HepG2 (cell line): ENCODE results near the gene AP4E1. TPM values are rescaled to one million over a fixed set of nuclear protein-coding genes. Genes with fewer than 3 reads are reported as not detected.
A peak's percentile ranks its signal among the peaks of the same experiment; 100 is the strongest.

Experiments used
- ATAC-seq: fragments of 200-7000 bp; cut with Tn5 transposase; 3 replicates; pipeline ENCODE4 v1.9.1; 2020; ENCODE audit warnings: mild to moderate bottlenecking, moderate library complexity
- BruUV-seq: library from RNA; stranded (reverse); fragments of 400-500 nt; replicated peaks from 2 replicates; lab custom pipeline; 2021; lab: Mats Ljungman, UMichigan
- CTCF ChIA-PET: fragments of 300-600 bp; formaldehyde crosslinking; extraction: SDS; loops from one replicate; lab custom pipeline; 2021; ENCODE audit warnings: low total read pairs, inconsistent platforms, low intra/inter-chr PET ratio; lab: Yijun Ruan, JAX
- POLR2A ChIA-PET: fragments of 350-600 bp; sonication (Branson Sonifier 250); formaldehyde crosslinking; loops from one replicate; lab custom pipeline; 2020; ENCODE audit warnings: antibody characterized with exemption, inconsistent platforms; lab: Yijun Ruan, JAX
- DNase-seq: peaks from one replicate; pipeline ENCODE4 v3.0.0-alpha.2; 2015; ENCODE audit warnings: low spot score
- FAIRE-seq: peaks from 3 replicates; lab custom pipeline; 2011; peaks lifted over from hg19 to GRCh38; lab: Jason Lieb, UNC
- H2AFZ ChIP-seq: one replicate; pipeline ENCODE4 v1.6.1; 2011; ENCODE audit warnings: low read length, inconsistent platforms
- H3K27ac ChIP-seq: fragments of 300-600 bp; 3 replicates; pipeline ENCODE4 v1.8.0; 2011; ENCODE audit warnings: mixed run types, mild to moderate bottlenecking, mixed read lengths, low read length, inconsistent platforms; ENCODE audit not compliant: insufficient read depth; ENCODE audit errors: extremely low read length
- H3K27me3 ChIP-seq, 2 experiments: fragments of 200-600 bp in 1 of 2; 2 replicates in 1 of 2; 3 replicates in 1 of 2; pipeline versions ENCODE4 v1.6.0 to v1.8.0; 2011; ENCODE audit warnings: low read length in 2 of 2, mild to moderate bottlenecking in 2 of 2, moderate library complexity in 2 of 2, inconsistent platforms in 1 of 2; ENCODE audit not compliant: insufficient read depth in 2 of 2, control insufficient read depth in 1 of 2
- H3K36me3 ChIP-seq, 2 experiments: fragments of 200-600 bp in 1 of 2; replicated peaks in 1 of 2; 2 replicates in 1 of 2; 3 replicates in 1 of 2; pipeline versions ENCODE4 v1.5.1 to v1.8.0; 2011; ENCODE audit warnings: low read length in 2 of 2, inconsistent platforms in 1 of 2; ENCODE audit not compliant: insufficient read depth in 2 of 2, control insufficient read depth in 1 of 2
- H3K4me1 ChIP-seq: 2 replicates; pipeline ENCODE4 v1.5.1; 2012; ENCODE audit warnings: low read length, inconsistent platforms; ENCODE audit not compliant: insufficient read depth
- H3K4me2 ChIP-seq: 2 replicates; pipeline ENCODE4 v1.6.0; 2011; ENCODE audit warnings: low read depth, low read length, inconsistent platforms
- H3K4me3 ChIP-seq, 3 experiments: fragments of 200-600 bp in 1 of 3; sonication (generic), shearing (Covaris generic) in 1 of 3; replicated peaks in 1 of 3; 2 replicates each; pipeline ENCODE4 v1.5.1; 2011 to 2016; ENCODE audit warnings: low read length in 3 of 3, inconsistent platforms in 2 of 3, low read depth in 2 of 3, mild to moderate bottlenecking in 2 of 3, control low read depth in 1 of 3, mixed read lengths in 1 of 3; ENCODE audit not compliant: insufficient read depth in 1 of 3
- H3K79me2 ChIP-seq: one replicate; pipeline ENCODE4 v1.6.1; 2011; ENCODE audit warnings: low read length, inconsistent platforms; ENCODE audit not compliant: insufficient read depth
- H3K9ac ChIP-seq: 2 replicates; pipeline ENCODE4 v1.6.0; 2011; ENCODE audit warnings: mild to moderate bottlenecking, low read depth, low read length, inconsistent platforms; ENCODE audit not compliant: insufficient read depth
- H3K9me3 ChIP-seq: 2 replicates; pipeline ENCODE4 v1.5.1; 2012; ENCODE audit warnings: mild to moderate bottlenecking, low read length
- H4K20me1 ChIP-seq: 2 replicates; pipeline ENCODE4 v1.6.0; 2011; ENCODE audit warnings: inconsistent platforms, mild to moderate bottlenecking, low read length, moderate library complexity; ENCODE audit not compliant: insufficient read depth
- GRHL1 ChIP-seq: sonication (generic); formaldehyde crosslinking; conservative IDR thresholded peaks from 2 replicates; pipeline ENCODE4 v1.8.0; 2022; ENCODE audit warnings: missing genetic modification reagents
- IKZF1 ChIP-seq: fragments of 450-650 bp; IDR thresholded peaks from 2 replicates; pipeline ENCODE4 v1.7.1; 2016
- MYNN ChIP-seq: sonication (generic); formaldehyde crosslinking; IDR thresholded peaks from 2 replicates; pipeline ENCODE4 v1.4.0; 2020; ENCODE audit warnings: mild to moderate bottlenecking, low read depth, missing genetic modification reagents
- TARDBP ChIP-seq: sonication (generic); formaldehyde crosslinking; IDR thresholded peaks from 2 replicates; pipeline ENCODE4 v1.8.0; 2022; ENCODE audit warnings: mild to moderate bottlenecking, missing genetic modification reagents
- THAP9 ChIP-seq: sonication (generic); formaldehyde crosslinking; IDR thresholded peaks from 2 replicates; pipeline ENCODE4; 2020; ENCODE audit warnings: missing genetic modification reagents, mild to moderate bottlenecking, borderline replicate concordance
- ZC3H13 ChIP-seq: sonication (generic); formaldehyde crosslinking; IDR thresholded peaks from 2 replicates; pipeline ENCODE4 v1.8.1; 2023; ENCODE audit warnings: mild to moderate bottlenecking, missing genetic modification reagents, moderate library complexity
- ZNF354B ChIP-seq: sonication (generic); formaldehyde crosslinking; IDR thresholded peaks from 2 replicates; pipeline ENCODE4 v1.8.0; 2022; ENCODE audit warnings: mild to moderate bottlenecking, missing genetic modification reagents
- ZNF616 ChIP-seq: sonication (generic); formaldehyde crosslinking; IDR thresholded peaks from 2 replicates; pipeline ENCODE4 v1.5.0; 2020; ENCODE audit warnings: low read depth, mild to moderate bottlenecking, missing genetic modification reagents
- ZNF749 ChIP-seq: sonication (generic); formaldehyde crosslinking; IDR thresholded peaks from 2 replicates; pipeline ENCODE4 v1.8.0; 2022; ENCODE audit warnings: mild to moderate bottlenecking, missing genetic modification reagents, moderate library complexity, borderline replicate concordance
- ZNF770 ChIP-seq: sonication (generic); formaldehyde crosslinking; IDR thresholded peaks from 2 replicates; pipeline ENCODE4 v1.5.0; 2020; ENCODE audit warnings: mild to moderate bottlenecking, missing genetic modification reagents
- ZSCAN21 ChIP-seq: sonication (generic); formaldehyde crosslinking; IDR thresholded peaks from 2 replicates; pipeline ENCODE4 v1.8.0; 2022; ENCODE audit warnings: mild to moderate bottlenecking, missing genetic modification reagents, moderate library complexity, borderline replicate concordance
- WGBS: methylation state at CpG from one replicate; pipeline ENCODE4 v1.1.6; 2017; ENCODE audit warnings: low lambda C conversion rate; 5-methylcytosine and 5-hydroxymethylcytosine counted together
- in situ Hi-C: cut with HindIII; loops from 2 replicates; pipeline ENCODE4 v1.10.0; 2017; ENCODE audit warnings: low pct_unique_long_range_greater_than_20kb; ENCODE audit not compliant: extremely low pct_ligation_motif_present
- intact Hi-C: fragments of 100-400 bp; cut with micrococcal nuclease; formaldehyde crosslinking; loops from one replicate; pipeline ENCODE4 v1.10.0; 2022; ENCODE audit not compliant: unreplicated experiment
- polyA plus RNA-seq, 8 experiments: library from polyadenylated mRNA; depleted of rRNA in 3 of 8; stranded (reverse) in 7 of 8; unstranded in 1 of 8; fragments of >200 nt; fragmentation: Illumina TruSeq in 4 of 8; extraction: Trizol in 4 of 8; gene quantifications; 2 replicates each; pipeline versions ENCODE4 v1.2.1 to v1.2.3, GENCODE V29; 2011 to 2016; ENCODE audit warnings: low read depth in 4 of 8, missing spikeins in 1 of 8, mixed read lengths in 1 of 8; ENCODE audit not compliant: insufficient read depth in 1 of 8
- total RNA-seq, 5 experiments: library from RNA; depleted of rRNA; stranded (reverse); fragments of >200 nt; fragmentation: Illumina TruSeq; extraction: Trizol; gene quantifications; 2 replicates each; pipeline ENCODE4 v1.2.3, GENCODE V29; 2016; ENCODE audit warnings: low read depth in 1 of 5

Gene AP4E1
- total and polyA plus RNA-seq, 2 of the 13 experiments (the other 11 are each of a cell fraction or from before 2014, with no cell fraction given): 2.2 to 7.8 TPM

GRCh38 chr15:50938525-50938924 lies 30.0 kb downstream of the AP4E1 start (continued):
- TF ChIP-seq GRHL1 (CRISPR knock-in tag): no peak
- TF ChIP-seq, all 625 proteins: peak for 0

- H3K4me2 ChIP-seq: no peak overlapping the region
- no peaks in the 10 kb centered on the region for H4K20me1 ChIP-seq
- H3K4me1 ChIP-seq: peaks cover 7% of the 10 kb centered on the region
- ATAC-seq: no peak
- BruUV-seq: no TSS peak
- TF ChIP-seq IKZF1: no peak
- TF ChIP-seq ZNF749 (CRISPR knock-in tag): no peak
- TF ChIP-seq ZC3H13 (CRISPR knock-in tag): no peak
- no peak for TF ChIP-seq ZNF354B
- TF ChIP-seq TARDBP: no peak
- no peak for TF ChIP-seq THAP9 (CRISPR knock-in tag)
- no peak for TF ChIP-seq ZNF770 (CRISPR knock-in tag)
- TF ChIP-seq ZNF616 (CRISPR knock-in tag): no peak
- no peak for TF ChIP-seq MYNN
- TF ChIP-seq ZSCAN21 (CRISPR knock-in tag): no peak
- H2AFZ ChIP-seq: no peak overlapping the region
- intact Hi-C loops: no loop called here
- POLR2A ChIA-PET: no interaction called here
- CTCF ChIA-PET: no interaction called here
- no peak overlapping the region for H3K4me3 ChIP-seq
- no peak overlapping the region for H3K27ac ChIP-seq
- in situ Hi-C loops: no loop called here
- 81% methylated on average over 2 of the region's 2 CpGs for WGBS
- no peak overlapping the region for H3K9ac ChIP-seq
- no peaks in the 10 kb centered on the region for H3K27me3 ChIP-seq
- DNase-seq: peak; percentile 30
- FAIRE-seq: peak; percentile 8
- H3K36me3 ChIP-seq: peaks cover 2 to 22% of the 10 kb centered on the region in 2 experiments; a peak in 4 of 5 replicates
- no peaks in the 10 kb centered on the region for H3K79me2 ChIP-seq
- H3K9me3 ChIP-seq: no peaks in the 10 kb centered on the region
These were observed 31.4 kb downstream of the AP4E1 start for GRCh38 chr15:50939911-50940310.
